HG03354 (cell line): Measurements from ENCODE around the gene UBA5.

Source experiments
- ATAC-seq: cut with Tn5 transposase; IDR thresholded peaks from one replicate; pipeline ENCODE4 v1.9.1; 2021; ENCODE audit warnings: mild to moderate bottlenecking; ENCODE audit not compliant: unreplicated experiment, poor library complexity, severe bottlenecking

UBA5 gene

DNA sequence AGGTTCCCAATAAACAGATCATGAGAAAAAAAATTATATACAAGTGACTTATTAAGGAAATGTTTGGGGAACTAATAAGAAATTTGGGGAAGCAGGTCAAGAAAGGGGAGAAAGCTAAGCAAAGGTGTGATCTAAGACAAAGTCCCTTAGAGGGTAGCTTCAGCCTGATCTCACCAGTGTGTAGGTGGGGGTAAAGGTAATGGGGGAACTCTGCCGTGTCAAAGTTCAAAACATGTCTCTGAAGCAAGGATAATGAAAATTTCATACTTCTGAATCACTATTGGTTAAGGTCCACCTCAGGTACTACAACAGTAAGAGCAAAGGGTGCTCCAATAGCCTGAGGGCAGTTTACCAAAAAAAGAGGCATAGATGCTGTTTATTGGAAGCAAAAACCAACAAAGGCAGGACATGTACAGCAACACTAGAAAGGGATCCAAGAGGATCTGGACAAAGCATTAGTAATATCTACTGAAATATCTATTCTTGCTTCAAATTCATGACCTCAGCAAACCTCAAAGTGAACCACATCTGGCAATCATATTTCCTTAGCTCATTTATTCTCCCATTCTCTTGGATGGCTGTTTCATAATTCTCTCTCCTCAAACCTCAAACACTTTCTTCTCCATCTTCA lies 7.4 kb upstream of the UBA5 start:
- ATAC-seq, result no peak

DNA sequence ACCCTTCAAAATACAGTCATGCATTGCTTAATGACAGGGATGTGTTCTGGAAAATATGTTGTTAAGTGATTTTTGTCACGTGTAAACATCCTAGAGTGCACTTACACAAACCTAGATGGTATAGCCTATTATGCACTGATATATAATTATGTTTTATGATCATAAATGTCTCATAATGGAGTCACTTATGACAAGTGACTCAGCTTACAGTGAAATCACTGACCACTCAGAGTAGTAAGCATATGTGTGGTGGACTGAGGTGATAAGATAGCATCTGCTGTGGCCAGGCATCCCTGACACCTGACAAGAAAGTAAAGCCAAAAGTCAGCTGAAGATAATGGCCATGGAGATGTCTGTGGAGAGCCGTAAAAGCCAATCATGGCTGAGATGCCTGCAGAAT lies 5.9 kb upstream of the UBA5 start:
- ATAC-seq, result no peak

DNA sequence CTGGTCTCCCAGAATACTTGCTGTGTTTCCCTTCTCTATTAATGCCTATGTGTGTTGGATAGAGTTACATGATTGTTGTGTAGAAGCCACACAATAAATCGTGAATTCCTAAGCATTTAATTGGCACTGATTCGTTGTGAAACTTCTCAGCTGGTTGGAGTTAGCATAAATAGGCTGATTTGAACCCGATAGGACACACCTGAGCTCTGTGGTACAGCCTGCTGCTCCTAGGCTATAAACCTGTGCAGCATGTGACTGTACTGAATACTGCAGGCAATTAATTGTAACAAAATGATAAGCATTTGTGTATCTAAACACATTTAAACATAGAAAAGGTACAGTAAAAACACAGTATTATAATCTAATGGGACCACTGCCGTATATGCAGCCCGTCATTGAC lies 5.4 kb upstream of the UBA5 start:
- ATAC-seq, result no peak

- ATAC-seq, result no peak
Observed at GRCh38 chr3:132655471-132655870, 4.7 kb upstream of the UBA5 start.

GRCh38 chr3:132657869-132658747 lies 2.0 kb upstream of the UBA5 start:
- ATAC-seq, result no peak

GRCh38 chr3:132659000-132659364 lies 1.1 kb upstream of the UBA5 start:
- no peak for ATAC-seq

DNA sequence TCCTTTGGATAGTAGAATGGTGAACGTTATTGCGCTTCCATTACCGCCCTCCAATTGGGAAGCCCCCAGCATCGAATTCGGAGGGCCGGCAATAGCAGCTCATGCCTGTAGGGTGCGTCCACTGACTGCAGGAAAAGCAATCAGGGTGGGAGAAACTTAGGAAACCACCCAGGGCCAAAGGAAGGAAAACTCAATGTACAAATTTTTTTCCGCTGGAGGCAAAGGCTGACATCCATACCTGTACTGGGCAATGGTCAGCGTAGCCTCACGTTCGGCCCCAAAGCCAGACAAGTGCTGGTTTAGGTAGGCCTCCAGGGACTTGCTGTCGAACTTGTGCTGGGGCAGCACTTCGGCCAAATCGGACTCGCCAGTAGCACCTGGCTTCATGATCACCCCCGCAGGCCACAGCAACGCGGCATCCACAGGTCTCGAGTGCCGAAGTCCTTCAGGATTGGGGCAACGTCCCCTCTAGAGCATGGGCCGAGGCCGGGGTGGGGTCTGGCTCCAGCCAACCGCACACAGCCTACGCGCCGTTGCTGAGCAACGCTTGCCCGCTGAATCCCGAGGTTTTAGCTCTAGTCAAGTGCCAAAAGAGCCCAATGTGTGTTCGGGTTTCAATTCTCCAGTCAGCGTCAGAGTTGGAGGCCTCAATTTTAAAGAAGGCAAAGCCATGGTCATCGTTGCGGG lies 621 bp upstream of the UBA5 start, which contains the start of gene ACAD11:
TSS of gene ACAD11 (minus strand) at position 445 of the 687 bp plus-strand sequence. CDS start at position 387, 58 bp downstream.
- ATAC-seq, result peak; percentile 60

- ATAC-seq, result no peak
Observed at GRCh38 chr3:132660811-132661070, 612 bp downstream of the UBA5 start.

DNA sequence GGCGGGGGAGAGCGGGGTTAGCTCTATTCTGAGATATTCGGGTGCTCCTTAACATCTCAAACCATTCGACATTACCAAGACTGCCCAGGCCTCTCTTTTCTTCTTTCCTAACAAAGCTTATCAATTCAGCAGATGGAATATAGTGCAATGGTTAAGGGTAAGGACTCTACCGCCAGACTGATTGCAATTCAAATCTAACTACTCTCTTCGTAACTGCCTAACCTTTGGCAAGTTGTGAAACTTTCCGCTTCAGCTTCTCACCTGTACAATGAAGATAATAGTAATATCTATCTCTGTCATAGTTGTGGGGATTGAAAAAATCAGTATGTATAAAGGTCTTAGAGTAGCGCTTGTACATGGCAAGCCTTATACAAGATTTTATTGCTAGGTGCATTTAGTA lies 972 bp downstream of the UBA5 start:
- no peak for ATAC-seq

DNA sequence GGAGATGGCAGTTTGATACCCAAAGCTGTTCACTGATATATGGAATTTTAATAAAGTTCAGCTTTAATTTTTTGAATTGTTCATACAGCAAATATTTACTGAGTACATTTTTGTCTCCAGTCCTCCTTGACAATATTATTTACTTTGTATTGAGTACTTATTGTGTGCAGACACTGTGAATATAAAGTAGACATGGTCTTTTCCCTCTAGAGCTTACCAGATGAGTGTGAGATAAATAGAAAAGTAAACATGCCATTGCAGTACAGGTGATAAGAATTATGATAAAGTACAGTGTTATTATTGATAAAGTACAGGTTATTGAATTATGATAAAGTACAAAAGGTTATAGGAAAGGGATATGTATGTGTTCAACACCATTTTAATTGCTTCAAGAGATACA lies 2.1 kb downstream of the UBA5 start:
- no peak for ATAC-seq

DNA sequence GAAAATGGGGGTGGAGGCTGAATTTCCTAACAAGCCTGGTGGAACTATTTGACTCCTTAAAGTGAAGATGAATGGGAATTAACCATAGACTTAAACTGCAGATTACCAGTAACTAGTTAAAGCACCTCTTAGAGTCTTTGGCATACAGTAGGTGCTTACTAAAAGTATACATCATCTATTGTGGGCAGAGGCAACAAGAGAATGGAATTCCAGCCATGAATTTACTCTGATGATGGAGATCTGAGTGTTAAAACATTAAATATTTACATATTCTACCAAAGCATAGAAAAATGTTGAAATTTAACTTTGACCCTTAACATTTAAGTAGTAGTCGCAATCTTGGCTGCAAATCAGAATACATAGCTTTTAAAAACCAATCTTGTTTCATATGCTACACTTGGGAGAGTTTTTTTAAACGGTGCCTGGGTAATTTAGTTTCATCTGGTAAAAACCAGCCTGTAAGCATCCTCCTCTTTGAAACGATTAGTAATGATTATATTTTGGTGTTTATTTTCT lies 5.2 kb downstream of the UBA5 start:
- ATAC-seq, result no peak

DNA sequence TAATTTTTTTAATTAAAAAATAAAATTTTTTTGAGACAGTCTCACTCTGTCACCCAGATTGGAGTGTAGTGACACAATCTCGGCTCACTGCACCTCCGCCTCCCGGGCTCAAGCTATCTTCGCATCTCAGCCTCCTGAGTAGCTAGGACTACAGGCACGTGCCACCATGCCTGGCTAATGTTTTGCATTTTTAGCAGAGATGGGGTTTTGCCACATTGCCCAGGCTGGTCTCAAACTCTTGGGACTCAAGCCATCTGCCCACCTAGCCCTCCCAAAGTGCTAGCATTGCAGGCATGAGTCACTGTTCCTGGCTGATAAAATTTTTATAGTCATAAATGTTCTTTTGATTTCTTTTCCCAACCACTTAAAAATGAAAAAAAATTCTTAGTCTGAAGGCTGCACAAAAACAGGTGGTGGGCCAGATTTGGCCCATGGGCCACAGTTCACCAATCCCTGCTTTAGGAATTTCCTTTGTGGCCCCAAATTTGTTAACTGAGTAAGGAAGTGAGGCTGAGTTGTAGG lies 9.2 kb downstream of the UBA5 start:
- ATAC-seq, result no peak

GRCh38 chr3:132675408-132675807 lies 15.3 kb downstream of the UBA5 start:
- no peak for ATAC-seq

- no peak for ATAC-seq
Observed at GRCh38 chr3:132679911-132680310, 19.8 kb downstream of the UBA5 start.

GRCh38 chr3:132681421-132681820 lies 21.3 kb downstream of the UBA5 start:
- no peak for ATAC-seq

- ATAC-seq, result no peak
Observed at GRCh38 chr3:132682201-132682600, 22.1 kb downstream of the UBA5 start.

GRCh38 chr3:132690040-132690439 lies 29.9 kb downstream of the UBA5 start:
- no peak for ATAC-seq

- no peak for ATAC-seq
Observed at GRCh38 chr3:132694991-132695390, 34.9 kb downstream of the UBA5 start.

GRCh38 chr3:132695422-132695821 lies 35.3 kb downstream of the UBA5 start:
- no peak for ATAC-seq

- ATAC-seq, result no peak
Observed at GRCh38 chr3:132703733-132704132, 43.6 kb downstream of the UBA5 start.

GRCh38 chr3:132709761-132710160 lies 49.6 kb downstream of the UBA5 start:
- no peak for ATAC-seq
